ENCODE data around the gene SARS2. TPM values are rescaled to one million over a fixed set of nuclear protein-coding genes. Genes with fewer than 3 reads are reported as not detected.

Gene SARS2
- total RNA-seq, 1 donor from 2014 or later, result 61.3 TPM

- Mint-ChIP-seq H3K36me3 (peaks cover 3% of the 10 kb centered on the region), H3K9me3 (no peaks in the 10 kb centered on the region), H3K27ac (peak overlapping the region; percentile 100), H3K4me3 (peak overlapping the region; percentile 99), H3K4me1 (peaks cover 15% of the 10 kb centered on the region), H3K27me3 (ENCODE audit: low read depth) (no peaks in the 10 kb centered on the region)
- no peak for TF ChIP-seq CTCF (IDR thresholded peaks at IDR 0.05; ENCODE audit: unreplicated experiment)
- DNase-seq (ENCODE audit: low spot score in 2 of 2, unreplicated experiment in 2 of 2), result no peak
Observed at GRCh38 chr19:38898788-38899446, 31.6 kb downstream of the SARS2 start.

- Mint-ChIP-seq H3K27ac (no peak overlapping the region), H3K36me3 (peaks cover 2% of the 10 kb centered on the region), H3K27me3 (ENCODE audit: low read depth) (no peaks in the 10 kb centered on the region), H3K4me1 (peaks cover 9% of the 10 kb centered on the region), H3K4me3 (no peak overlapping the region), H3K9me3 (no peaks in the 10 kb centered on the region)
- no peak for DNase-seq (ENCODE audit: low spot score in 2 of 2, unreplicated experiment in 2 of 2)
- no peak for TF ChIP-seq CTCF (IDR thresholded peaks at IDR 0.05; ENCODE audit: unreplicated experiment)
Observed at GRCh38 chr19:38894968-38895367, 35.6 kb downstream of the SARS2 start.

DNA sequence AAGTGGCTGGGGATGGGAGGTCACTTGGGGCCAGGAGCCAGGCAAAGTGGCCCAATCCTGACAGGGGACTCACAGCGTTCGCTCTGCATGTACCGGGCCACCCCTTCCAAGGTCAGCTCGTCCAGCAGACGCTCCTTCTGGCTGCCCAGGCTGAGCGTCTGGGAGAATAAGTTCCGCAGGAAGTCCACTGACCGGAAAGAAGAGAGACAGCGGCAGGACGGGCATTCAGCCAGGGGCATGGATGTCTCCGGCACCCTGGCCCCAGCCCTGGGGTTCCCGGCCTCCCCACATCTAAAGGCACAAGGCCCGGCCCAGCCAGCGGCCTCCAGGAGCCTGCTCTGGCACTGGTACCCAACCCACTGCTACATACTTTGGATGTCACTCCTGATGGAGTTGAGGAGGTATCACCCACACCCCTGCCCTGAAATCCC, 37.2 kb downstream of the SARS2 start:
- no peak for DNase-seq (ENCODE audit: low spot score in 2 of 2, unreplicated experiment in 2 of 2)
- peaks cover 7% of the 10 kb centered on the region for H3K36me3 Mint-ChIP-seq
- no peaks in the 10 kb centered on the region for H3K27me3 Mint-ChIP-seq (ENCODE audit: low read depth)

DNA sequence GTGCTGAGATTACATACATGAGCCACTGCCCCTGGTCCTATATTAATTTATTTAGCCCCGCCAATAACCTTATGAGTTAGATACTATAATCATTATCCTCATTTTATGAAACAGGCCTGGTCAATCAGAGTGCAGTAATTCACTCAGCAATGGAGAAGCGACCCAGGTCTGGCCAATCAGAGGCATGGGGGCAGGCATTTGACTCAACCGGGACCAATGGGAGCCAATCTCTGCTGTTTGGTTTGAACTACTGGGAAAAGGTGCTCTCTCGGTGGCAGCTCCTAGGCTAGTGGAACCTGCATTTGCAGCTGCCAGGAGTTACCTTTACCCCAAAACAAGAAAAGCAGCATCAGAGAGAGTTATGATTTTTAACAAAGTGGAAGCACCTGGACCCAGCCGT, 37.7 kb downstream of the SARS2 start:
- TF ChIP-seq CTCF (IDR thresholded peaks at IDR 0.05; ENCODE audit: unreplicated experiment), result no peak
- Mint-ChIP-seq H3K27ac (no peak overlapping the region), H3K9me3 (no peaks in the 10 kb centered on the region), H3K4me3 (no peak overlapping the region), H3K36me3 (peaks cover 7% of the 10 kb centered on the region), H3K27me3 (ENCODE audit: low read depth) (no peaks in the 10 kb centered on the region), H3K4me1 (no peaks in the 10 kb centered on the region)
- DNase-seq (ENCODE audit: low spot score in 2 of 2, unreplicated experiment in 2 of 2), result no peak

More for the DNA sequence above, 37.2 kb downstream of the SARS2 start:
- no peak overlapping the region for H3K27ac Mint-ChIP-seq
- no peak for TF ChIP-seq CTCF (IDR thresholded peaks at IDR 0.05; ENCODE audit: unreplicated experiment)
- no peak overlapping the region for H3K4me3 Mint-ChIP-seq
- H3K4me1 Mint-ChIP-seq, result peaks cover 2% of the 10 kb centered on the region
- H3K9me3 Mint-ChIP-seq, result no peaks in the 10 kb centered on the region

- H3K27ac Mint-ChIP-seq, result no peak overlapping the region
- no peak for TF ChIP-seq CTCF (IDR thresholded peaks at IDR 0.05; ENCODE audit: unreplicated experiment)
- peaks cover 7% of the 10 kb centered on the region for H3K36me3 Mint-ChIP-seq
- no peaks in the 10 kb centered on the region for H3K27me3 Mint-ChIP-seq (ENCODE audit: low read depth)
- no peaks in the 10 kb centered on the region for H3K9me3 Mint-ChIP-seq
- no peak overlapping the region for H3K4me3 Mint-ChIP-seq
- no peak for DNase-seq (ENCODE audit: low spot score in 2 of 2, unreplicated experiment in 2 of 2)
- H3K4me1 Mint-ChIP-seq, result no peaks in the 10 kb centered on the region
Observed at GRCh38 chr19:38891771-38892170, 38.8 kb downstream of the SARS2 start.

Data from mesothelial cell of epicardium (in vitro differentiated cells).